Measurements from ENCODE around the gene ZFY.

ZFY gene

DNA sequence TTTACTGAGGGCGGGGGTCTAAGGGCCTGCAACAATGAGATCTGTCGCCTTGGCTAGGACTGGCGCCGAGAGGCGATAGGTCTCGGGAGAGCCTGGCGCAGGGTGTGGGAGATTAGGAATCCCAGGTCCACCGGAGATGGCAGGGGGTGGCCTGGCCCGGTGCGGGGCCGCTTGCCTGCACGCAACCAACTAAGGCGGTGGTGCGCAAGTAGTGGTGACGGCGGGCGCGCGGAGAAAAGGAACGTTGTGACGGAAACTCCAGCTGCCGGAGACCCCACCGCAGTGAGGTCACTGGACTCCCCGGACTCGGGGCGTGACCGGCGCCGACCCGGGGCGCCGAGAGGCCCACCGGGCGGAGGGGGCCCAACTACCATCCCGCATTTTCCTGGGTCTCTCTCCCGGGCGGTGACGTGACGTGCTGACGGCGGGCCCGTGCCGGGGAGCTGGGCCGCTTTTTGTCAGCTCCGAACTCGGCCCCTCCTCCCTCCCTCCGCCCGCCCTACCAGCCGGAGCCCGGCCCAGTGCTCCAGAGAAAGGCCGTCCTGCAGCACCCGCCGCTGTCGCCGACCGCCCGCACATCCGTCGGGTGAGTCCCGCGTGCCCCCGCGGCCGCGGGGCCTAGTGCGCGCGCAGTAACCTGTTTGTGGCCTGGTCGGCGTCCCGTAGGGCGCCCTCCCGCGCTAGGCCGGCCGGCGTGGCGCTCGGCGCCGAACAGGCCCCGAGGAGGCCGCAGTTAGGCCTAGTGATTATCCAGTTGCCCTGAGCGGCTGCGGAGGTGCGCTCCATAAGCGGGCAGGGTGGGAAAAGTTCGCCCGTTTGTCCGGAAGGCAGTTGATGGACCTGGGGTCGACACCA lies at the start of gene ZFY:
Gene ZFY, plus strand, starts transcription at position 521 of the 855 bp plus-strand sequence. CDS start 18,556 bp downstream, outside the sequence.
- peak; percentile 2 for DNase-seq (ENCODE audit: low read depth)

DNA sequence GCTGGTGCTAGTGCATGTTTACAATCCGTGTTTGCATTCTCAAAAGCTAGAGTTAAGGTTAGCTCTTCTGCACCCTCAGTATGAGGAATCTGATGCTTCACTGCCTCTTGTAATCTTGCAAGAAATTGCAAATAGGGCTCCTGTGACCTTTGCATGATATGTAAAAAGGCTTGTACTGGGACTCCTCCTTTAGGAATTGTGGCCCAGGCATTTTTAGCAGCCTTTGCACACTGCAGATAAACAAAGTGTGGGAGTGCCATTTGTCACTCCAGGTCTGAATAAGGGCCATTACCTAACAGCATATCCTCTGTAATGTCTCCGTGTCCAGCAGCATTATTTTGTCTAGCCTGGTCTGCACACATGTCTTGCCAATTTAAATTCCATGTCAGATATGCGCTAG lies 49.3 kb upstream of the ZFY start:
- no peak for DNase-seq (ENCODE audit: low read depth)

DNA sequence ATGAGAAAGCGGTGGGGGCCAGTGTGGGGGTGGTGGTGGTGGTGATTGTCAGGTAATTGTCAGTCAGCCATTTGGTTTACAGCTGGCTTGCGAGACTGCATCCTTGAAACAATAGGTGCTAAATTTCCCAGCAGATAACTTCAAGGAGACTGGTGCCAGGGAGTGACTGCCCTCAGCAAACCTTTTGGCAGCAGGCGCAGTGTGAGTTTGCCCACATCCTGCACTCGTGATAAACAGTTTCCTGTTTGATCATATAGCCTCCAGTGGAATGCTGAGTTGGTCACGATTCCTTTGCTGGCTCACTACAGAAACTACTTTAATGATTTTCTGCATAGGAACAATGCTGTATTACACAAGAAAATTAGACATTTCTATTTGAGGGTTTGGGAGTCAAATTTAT lies 47.8 kb upstream of the ZFY start:
- no peak for DNase-seq (ENCODE audit: low read depth)

DNA sequence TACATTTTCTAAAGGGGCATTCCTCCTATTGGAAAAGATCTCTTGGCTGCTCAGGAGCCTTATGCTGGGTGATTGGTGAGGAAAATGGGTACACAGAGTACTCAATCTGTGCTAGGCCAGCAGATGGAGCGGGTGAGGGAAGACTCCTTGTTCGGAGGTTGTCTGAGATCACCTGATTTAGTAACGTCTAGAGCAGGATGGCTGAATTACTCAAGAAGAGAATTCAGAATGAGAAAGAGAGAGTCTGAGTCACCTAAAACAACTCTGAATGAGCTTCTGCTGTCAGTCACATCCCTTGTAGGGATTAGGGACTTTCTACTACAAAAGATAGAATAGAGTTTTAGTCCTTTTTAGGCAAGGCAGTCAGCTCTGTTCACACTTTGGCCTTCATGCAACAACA lies 47.2 kb upstream of the ZFY start:
- DNase-seq (ENCODE audit: low read depth): no peak

DNA sequence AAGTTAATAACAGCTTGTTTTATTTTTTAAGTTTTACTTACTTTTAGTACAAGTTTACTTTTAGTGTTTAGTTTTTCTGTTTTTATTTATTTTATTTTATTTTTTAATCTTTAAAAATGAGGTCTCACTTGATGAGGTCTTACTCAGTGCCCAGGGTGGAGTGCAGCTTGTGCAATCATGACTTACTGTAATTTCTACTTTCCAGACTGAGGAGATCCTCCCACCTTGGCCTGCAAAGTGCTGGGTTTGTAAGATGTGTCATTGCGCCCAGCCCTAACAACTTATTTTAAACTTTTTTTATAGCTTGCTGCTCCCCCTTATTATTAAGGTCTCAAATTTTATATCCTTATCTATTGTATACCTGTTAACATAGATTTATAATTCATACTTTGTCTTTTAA lies 41.7 kb upstream of the ZFY start:
- DNase-seq (ENCODE audit: low read depth): no peak

DNA sequence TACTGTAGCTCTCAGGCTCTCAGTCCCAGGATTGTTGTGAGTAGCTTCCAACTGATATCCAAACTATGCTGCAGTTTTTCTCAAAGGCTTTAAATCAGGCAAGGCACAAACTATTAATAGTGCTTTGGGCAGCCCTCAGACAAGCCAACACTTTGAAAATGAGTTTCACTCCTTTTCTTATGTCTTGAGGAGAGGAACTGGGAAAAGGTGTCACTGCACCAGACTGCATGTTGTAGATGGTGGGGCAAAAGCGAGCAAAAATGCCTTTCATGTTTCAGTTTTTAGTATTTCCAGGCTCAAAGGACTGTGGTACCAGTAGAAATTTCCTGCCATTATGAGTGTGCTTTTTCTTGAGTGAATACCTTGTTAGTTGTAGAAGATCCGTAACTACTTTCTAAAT lies 39.1 kb upstream of the ZFY start:
- DNase-seq (ENCODE audit: low read depth): no peak

DNA sequence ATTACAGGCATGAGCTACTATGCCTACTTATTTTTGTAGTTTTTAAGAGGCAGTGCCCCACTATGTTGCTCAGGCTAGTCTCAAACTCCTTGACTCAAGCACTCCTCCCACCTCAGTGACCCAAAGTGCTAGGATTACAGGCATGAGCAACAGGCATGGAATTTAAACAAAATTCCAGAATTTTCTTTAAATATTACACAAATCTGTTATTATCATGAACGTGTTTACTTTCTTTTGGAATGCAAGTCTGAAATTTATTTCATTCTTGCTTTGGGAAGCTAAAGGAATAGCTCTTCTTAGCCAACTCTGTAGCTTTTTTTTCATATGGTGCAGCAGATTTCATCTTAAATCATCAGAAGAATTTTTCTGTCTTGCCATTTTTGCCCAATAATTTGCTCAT lies 27.8 kb upstream of the ZFY start:
- no peak for DNase-seq (ENCODE audit: low read depth)

DNA sequence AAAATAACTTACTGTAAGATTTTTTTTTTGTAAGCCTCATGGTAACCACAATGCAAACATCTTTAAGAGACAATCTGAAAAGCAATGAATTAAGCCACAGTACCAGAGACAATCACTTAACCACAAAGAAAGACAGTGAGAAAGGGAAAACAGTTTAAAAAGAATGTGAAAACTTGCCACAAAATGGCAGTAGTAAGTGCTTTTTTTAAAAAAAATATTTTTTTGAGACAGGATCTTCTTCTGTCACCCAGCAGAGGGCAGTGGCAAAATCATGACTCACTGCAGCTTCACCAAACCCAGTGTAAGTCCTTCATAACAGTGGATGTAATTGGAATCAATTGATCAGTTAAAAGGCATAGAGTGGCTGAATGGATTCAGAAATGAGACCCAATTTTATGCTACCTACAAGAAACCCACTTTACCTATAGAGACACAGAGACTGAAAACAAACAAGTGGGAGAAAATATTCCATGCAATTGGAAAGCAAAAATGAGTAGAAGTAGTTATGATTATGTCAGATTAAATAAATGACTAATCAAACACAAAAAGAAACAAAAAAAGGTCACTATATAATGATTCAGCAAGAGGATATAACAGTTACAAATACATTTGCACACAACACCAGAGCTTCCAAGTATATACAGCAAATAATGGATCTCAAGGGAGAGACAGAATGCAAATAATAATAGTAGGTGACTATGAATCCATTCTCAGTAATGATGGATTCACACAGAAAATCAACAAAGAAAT lies 21.9 kb upstream of the ZFY start:
- DNase-seq (ENCODE audit: low read depth): peak; percentile 9

DNA sequence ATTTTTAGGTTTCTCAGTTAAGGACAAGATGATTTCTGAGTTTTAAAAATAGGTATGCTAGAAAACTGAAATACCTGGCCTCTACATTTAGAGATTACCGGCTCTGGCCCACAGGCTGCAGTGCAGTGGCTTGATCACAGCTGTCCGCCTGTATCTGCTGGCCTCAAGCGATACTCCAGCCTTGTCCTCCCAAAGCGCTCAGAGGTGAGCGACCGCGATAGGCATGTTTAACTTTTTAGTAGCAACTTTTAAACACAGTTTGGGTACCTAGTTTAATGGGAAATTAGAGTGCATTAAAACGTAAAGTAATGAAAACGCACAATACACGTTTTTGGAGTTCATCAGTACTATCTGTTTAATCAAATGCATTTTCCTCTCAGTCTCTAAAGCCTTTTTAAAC lies 1.1 kb upstream of the ZFY start:
- no peak for DNase-seq (ENCODE audit: low read depth)

DNA sequence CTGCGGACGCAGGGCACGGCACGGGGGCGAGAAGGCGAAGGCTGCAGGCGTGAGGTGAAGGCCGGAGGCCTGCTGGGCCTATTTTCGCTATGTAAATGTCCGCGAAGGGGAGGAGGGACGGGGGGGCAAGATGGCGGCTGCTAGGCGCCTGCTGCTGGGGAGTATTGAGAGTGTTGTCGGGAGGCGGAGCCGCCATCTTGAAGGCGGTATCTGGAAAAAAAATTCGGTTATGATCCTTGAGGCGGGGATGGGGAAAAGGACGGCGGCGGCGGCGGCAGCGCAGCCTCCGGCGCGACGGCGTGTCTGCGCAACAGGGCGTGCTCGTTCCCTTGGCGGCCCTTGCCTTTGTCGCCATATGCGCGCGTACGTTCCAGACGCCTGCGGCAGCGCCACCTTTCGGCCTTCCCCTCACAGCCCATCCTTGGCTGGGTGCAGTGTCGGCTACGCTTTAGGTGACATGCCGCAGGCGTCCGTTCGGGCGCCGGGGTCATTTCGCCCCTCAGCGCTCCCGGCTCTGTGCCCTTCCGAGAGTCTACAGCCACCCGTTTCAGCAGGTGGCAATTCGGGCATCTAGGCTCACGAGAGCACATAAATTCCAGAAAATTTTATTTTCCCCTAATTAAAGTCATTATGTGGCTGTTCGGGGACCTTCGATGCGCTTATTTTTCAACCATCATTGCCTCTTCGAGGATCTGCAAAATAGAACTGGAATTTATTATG lies 695 bp downstream of the ZFY start:
- DNase-seq (ENCODE audit: low read depth): peak; percentile 45

DNA sequence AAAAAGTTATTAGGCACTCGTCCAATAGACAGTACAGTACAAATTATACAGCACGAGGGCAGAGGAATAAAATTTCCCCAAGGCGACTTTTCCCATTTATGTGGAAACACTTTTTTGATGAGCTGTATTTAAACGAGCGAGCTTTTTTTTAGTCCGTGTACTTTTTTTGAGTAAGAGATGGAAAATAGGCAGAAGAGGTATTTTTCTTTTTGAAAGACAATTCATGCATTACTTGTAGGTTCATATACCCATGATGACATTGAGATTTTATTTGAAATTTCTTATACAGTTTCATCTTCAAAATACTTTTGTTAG lies 1.2 kb downstream of the ZFY start:
- no peak for DNase-seq (ENCODE audit: low read depth)

DNA sequence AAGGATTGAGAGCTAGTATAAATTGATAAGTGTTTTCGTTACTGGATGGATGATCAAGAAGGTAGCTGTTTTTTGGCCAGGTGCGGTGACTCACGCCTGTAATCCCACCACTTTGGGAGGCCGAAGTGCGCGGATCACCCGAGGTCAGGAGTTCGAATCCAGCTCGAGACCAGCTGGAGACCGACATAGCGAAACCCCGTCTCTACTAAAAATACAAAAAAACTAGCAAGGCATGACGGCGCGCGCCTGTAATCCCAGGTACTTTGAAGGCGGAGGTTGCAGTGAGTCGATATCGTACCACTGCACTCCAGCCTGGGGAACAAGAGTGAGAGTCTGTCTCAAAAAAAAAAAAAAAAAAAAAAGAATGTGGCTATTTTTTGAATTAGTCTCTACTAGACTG lies 2.0 kb downstream of the ZFY start:
- DNase-seq (ENCODE audit: low read depth): no peak

DNA sequence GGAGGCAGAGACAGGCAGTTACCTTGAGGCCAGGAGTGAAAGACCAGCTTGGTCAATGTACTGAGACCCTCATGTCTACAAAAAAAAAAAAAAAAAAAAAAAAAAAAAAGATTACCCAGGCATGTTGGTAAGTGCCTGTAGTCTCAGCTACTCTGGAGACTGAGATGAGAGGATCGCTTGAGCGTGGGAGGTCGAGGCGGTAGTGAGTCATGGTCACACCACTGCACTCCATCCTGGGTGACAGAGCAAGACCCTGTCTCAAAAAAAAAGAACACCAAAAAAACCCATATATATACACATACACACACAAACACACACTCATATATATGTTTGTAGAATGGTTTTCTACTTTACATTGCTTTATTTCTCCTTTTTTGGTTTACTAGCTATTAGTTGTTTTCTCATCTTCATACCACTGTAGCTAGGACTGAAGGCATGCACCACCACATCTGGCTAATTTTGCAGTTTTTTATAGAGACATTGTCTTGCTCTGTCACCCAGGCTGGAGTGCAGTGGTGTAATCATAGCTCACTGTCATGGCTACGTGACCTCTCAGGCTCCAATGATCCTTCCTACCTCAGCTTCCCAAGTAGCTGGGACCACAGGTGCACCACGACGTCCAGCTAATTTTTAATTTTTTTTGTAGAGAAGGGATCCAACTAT lies 14.5 kb downstream of the ZFY start:
- DNase-seq (ENCODE audit: low read depth): no peak

DNA sequence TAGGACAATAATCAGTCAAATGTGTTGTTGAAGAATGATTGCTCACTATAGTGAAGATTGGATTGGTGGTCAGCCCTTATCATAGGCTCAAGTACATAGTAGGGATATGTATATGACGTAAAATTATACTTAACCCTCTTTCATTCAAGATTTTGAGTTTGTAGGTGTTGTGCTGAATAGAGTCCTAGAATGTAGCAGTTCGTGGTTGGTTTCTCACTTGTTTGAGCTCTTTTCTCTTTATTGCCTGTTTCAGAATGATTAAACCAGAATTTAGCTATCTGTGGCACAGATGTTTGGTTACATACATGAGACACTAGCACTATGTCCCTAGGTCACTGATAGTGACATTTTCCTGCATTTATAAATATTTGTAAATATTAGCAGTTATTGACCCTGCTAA lies 15.5 kb downstream of the ZFY start:
- DNase-seq (ENCODE audit: low read depth): no peak

DNA sequence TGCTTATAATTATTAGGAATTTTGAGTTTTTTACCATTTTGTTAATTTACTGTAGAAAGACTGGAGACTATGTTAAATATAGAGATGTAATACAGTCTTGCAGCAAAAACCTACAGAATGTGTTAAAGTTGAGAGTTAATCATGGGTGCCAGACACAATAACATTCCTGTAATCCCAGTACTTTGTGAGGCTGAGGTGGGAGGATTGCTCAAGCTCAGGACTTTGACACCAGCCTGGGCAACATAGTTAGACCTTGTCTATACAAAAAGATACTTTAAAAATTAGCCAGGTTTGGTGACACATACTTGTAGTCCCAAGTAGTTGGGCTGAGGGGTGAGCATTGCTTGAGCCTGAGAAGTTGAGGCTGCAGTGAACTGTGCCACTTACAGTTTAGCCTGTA lies 17.7 kb downstream of the ZFY start:
- no peak for DNase-seq (ENCODE audit: low read depth)

DNA sequence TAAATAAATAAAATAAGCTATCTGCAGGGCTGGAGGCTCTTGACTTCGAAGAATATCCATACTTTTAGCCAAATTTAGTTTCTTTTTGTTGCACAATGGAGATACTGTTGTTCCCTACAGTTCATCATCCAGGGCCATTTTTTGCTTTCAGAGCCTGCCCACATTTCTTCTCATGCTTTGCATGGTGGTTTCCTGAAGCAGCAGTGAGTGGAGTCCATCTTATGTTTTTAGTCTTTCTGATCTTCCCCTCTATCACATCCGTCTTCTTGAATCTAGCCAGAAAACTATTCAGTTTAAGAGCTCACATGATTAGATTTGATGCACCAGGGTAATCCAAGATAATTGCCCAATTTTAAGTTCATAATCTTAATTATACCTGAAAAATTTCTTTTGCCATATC lies 19.6 kb downstream of the ZFY start:
- DNase-seq (ENCODE audit: low read depth): no peak

DNA sequence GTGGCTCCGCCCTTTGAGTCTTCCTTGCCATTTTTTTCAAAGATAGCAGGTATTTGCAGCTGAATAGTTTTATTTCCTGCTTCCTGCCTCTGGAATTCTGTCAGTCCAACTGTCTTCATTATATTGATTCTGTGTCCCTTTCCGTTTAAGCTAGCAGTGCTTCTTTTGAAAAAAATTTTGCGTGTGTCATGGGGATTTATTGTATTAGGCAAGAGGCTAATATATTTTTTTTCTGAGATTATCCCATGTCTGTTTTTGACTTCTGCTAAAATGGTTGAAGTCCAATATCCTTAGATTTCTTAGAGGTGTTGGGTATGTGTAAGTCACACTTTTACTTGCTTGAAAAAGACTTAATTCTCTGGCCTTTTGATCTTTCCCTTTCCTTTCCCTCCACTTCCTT lies 20.4 kb downstream of the ZFY start:
- DNase-seq (ENCODE audit: low read depth): no peak

DNA sequence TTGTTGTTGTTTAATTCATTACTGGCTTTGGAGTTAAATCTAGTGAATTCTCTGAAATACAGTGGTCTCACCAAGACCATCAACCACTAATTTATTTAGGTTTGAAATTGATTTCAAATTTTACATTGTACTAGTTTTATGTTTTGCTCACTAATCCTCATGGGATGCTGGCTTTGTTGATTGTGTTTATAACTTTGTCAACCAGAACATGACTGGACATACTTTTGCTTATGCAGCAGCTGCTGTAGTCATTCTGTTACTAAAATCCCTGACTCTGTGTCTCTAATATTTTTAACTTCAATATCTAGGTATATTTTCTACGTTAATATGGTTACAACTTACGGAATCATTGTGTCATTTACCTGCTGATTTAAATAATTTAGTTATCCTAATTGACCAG lies 26.9 kb downstream of the ZFY start:
- no peak for DNase-seq (ENCODE audit: low read depth)

DNA sequence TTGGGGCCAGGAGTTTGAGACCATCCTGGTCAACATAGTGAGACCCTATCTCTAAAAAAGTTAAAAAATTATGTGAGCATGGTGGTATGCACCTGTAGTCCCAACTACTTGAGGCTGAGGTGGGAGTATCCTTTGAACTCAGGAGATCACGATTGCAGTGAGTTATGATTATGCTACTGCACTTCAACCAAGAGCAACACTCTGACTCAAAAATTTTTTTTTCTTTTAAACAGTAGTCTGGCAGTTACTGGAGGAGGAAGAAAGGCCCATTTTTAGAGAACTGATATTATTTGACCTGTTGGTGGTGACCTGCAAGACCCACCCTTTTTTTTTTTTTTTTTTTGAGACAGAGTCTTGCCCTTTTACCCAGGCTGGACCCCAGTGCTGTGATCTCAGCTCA lies 29.6 kb downstream of the ZFY start:
- no peak for DNase-seq (ENCODE audit: low read depth)

DNA sequence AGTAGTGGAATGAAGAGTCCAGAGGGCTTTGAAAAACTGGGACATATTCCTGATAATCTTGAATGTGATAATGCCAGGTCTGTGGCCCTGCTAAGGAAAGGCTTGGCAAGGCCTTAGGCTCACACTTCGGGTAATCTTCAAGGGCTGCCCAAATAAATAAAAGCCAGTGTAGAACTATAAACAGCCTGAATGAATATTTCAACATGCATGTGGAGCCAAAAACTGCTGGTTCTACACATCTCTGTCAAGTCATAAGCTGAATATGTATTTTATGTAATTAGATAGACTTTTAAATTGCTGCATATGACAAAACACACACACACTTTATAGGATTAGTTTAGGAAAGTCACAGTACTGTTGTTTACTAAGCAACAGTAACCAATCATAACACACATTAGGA lies 30.4 kb downstream of the ZFY start:
- DNase-seq (ENCODE audit: low read depth): no peak

DNA sequence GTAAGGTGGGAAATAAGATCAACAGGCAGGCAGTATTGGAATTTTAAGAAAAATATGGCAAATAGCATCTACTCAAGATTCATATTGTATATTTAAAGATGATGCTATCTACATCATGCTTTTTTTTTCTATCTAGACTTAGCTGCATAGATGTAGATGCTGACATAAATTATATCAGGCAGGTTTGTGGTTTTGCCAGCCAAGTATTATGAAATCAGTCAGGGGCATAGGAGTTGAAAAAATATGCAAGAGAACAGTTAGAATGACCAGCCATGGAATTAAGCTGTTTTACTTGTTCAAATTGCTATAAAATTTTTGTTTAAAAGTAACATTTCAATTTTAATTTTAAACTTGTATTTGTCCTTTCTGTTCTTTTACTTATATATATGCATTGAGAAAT lies 34.4 kb downstream of the ZFY start:
- DNase-seq (ENCODE audit: low read depth): no peak

DNA sequence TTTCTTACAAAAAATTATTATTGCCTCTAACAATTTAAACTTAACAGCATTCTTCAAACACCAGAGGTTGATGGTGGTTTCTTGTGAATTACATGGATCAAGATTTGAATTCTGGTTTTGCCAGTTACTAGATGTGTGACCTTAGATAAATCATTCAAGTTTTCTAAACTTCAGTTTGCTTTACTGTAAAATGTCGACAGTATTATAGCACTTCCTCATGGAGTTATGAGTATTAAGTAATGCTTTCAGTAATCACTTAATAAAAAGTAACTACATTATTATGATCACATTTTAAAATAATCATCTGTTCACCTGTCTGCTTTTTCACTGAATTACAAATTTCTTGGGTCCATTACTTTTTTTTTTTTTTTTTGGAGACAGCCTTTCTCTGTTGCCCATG lies 37.5 kb downstream of the ZFY start:
- no peak for DNase-seq (ENCODE audit: low read depth)
